ENCODE data around the gene CYP4X1.
A peak's percentile ranks its signal among the peaks of the same experiment; 100 is the strongest.
"Not testable (repeated sequence)": the region's sequence is repeated elsewhere in the genome, so short reads cannot be mapped to it uniquely, and the experiment has no call there.

CYP4X1 gene

DNA sequence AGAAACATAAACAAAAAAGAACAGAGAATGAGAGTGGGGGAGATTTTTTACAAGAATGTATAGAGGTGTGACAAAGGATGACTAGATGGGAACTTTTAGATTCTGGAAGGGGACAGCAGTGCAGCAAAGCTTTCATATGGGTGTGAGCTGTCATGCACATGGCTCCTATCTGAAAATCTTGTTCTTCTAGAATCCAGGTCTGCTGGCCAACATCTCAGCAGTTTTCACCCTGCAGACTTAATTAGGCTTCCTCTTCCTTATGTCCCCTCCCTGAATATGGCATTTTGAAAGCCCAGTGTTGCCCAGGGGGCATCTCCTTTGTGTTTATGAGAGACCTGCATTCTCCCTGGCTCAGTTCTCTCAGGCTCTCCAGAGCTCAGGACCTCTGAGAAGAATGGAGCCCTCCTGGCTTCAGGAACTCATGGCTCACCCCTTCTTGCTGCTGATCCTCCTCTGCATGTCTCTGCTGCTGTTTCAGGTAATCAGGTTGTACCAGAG lies 43.7 kb downstream of the CYP4X1 start, which contains the start of gene CYP4Z1:
TSS of gene CYP4Z1 (plus strand) at position 135 of the 498 bp plus-strand sequence. CDS start at position 395, 260 bp downstream.
- no peaks in the 10 kb centered on the region for H3K27me3 ChIP-seq
- H3K4me1 ChIP-seq, result no peaks in the 10 kb centered on the region
- TF ChIP-seq, protein P1, sequence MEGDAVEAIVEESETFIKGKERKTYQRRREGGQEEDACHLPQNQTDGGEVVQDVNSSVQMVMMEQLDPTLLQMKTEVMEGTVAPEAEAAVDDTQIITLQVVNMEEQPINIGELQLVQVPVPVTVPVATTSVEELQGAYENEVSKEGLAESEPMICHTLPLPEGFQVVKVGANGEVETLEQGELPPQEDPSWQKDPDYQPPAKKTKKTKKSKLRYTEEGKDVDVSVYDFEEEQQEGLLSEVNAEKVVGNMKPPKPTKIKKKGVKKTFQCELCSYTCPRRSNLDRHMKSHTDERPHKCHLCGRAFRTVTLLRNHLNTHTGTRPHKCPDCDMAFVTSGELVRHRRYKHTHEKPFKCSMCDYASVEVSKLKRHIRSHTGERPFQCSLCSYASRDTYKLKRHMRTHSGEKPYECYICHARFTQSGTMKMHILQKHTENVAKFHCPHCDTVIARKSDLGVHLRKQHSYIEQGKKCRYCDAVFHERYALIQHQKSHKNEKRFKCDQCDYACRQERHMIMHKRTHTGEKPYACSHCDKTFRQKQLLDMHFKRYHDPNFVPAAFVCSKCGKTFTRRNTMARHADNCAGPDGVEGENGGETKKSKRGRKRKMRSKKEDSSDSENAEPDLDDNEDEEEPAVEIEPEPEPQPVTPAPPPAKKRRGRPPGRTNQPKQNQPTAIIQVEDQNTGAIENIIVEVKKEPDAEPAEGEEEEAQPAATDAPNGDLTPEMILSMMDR (IDR thresholded peaks at IDR 0.05; ENCODE audit: low read depth, low read length), result no peak
- no peaks in the 10 kb centered on the region for H3K36me3 ChIP-seq
- DNase-seq, result no peak
- no peaks in the 10 kb centered on the region for H3K9me3 ChIP-seq
- no peak within 1 kb of the TSS for H3K4me3 ChIP-seq (ENCODE audit: low read depth, low read length)

DNA sequence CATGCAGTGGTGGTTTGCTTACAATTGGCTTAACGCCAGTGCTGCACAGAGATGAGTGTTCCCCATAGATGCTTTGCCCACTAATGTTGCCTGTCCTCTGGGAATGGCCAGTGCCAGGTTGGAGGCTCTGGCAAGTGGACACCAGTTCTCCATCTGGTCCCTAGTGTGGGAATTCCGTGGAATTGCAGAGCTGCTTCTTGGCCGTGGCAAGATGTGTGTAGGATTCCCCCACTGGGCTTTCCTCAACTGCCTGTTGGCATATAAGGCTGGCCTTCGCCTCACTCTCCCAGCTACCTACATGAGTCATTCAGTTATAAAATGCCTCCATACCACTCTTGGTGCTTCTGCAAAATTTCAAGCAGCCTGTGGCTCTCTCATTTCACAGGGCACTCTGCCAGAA lies 45.6 kb downstream of the CYP4X1 start:
- H3K4me3 ChIP-seq (ENCODE audit: low read depth, low read length); H3K9me3 ChIP-seq; DNase-seq: not testable (repeated sequence)

DNA sequence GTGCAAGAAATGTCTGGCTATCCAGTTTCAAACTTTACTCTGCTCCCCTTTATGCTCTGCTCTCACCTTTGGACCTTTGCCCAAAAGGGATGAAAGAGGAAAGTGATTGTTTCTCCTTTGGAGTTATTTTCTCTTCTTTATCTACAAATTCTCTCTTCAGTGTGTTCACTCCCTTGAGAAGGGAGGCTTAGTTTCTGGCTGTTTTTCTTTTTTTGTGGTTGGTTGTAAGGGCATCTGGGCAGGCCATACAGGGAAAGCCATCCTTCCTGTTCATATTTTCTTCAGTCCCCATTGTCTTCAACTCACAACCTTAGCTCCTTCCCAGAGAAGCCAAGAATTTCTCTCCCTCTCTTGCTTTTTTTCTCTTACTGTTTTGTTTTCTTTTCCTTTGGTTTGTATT lies 46.0 kb downstream of the CYP4X1 start:
- DNase-seq; H3K9me3 ChIP-seq; H3K27me3 ChIP-seq; H3K36me3 ChIP-seq; H3K4me3 ChIP-seq (ENCODE audit: low read depth, low read length); H3K4me1 ChIP-seq: not testable (repeated sequence)

More for the DNA sequence above, 45.6 kb downstream of the CYP4X1 start:
- H3K4me1 ChIP-seq, H3K36me3 ChIP-seq, H3K27me3 ChIP-seq: not testable (repeated sequence)

DNA sequence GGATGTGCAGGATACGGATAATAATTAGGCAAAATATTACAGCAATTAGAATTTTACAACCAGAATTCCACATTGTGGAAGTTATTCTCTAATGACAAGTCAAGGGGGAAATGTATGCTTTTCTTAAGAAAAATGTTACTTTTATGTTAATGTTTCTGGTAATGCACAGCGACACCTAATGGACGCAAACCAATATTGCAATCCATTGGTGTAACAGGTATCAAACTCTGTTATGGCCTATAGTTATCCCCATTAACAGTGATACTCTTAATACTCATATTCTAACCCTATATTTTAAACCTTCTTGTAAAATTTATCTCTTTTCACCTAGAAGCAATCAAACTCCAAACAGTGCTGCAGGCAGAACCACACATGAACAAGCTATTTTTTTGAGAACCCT lies 65.9 kb downstream of the CYP4X1 start:
- not testable (repeated sequence) for H3K9me3 ChIP-seq; H3K36me3 ChIP-seq; H3K27me3 ChIP-seq; H3K4me3 ChIP-seq (ENCODE audit: low read depth, low read length); H3K4me1 ChIP-seq
- peak; percentile 11 for DNase-seq
- TF ChIP-seq, protein P1 (IDR thresholded peaks at IDR 0.05; ENCODE audit: low read depth, low read length), result peak; percentile 32

DNA sequence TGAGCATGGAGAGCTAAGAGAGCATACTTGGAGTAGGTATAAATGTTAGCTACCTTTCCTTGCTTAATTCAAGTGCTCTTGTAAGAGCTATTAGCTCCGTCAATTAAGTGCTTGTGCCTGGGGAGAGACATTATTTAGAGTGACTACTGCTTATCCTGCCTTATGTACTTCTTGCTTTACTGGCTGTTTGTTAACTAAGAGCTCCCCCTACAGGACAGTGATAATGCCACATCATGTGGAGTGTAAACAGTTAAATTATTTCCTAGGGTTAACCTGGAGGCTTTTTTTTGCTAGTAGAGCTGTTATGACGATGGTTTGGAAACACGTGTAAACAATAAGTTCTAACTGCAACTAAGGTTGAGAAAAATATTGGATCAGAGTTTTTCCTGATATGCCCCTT lies 68.0 kb downstream of the CYP4X1 start:
- not testable (repeated sequence) for H3K4me3 ChIP-seq (ENCODE audit: low read depth, low read length); H3K9me3 ChIP-seq; H3K27me3 ChIP-seq; DNase-seq; H3K4me1 ChIP-seq; H3K36me3 ChIP-seq
- TF ChIP-seq, protein P1 (IDR thresholded peaks at IDR 0.05; ENCODE audit: low read depth, low read length), result peak; percentile 21; the same call in 1 of the 2 replicates
